Lung microvascular endothelial cell (primary cell): ENCODE results near the gene MOV10L1. TPM values are rescaled to one million over a fixed set of nuclear protein-coding genes. Genes with fewer than 3 reads are reported as not detected.
"Not testable (repeated sequence)": the region's sequence is repeated elsewhere in the genome, so short reads cannot be mapped to it uniquely, and the experiment has no call there.

Experiments
- DNase-seq, 2 donors: peaks; one replicate each; pipeline versions ENCODE4 v3.0.0 to v3.0.0-alpha.2; 2010; ENCODE audit warnings: low read depth in 2 of 2
- total RNA-seq: library from RNA; depleted of rRNA; stranded (reverse); fragments of >200 nt; gene quantifications from 2 replicates; pipeline ENCODE4 v1.2.1, GENCODE V29; 2014

Gene MOV10L1
- total RNA-seq, 1 donor from 2014 or later: 44.2 TPM

GRCh38 chr22:50153756-50154140 is 63.9 kb downstream of the MOV10L1 start:
- DNase-seq: no peak

- DNase-seq: no peak
Measured at GRCh38 chr22:50157709-50158375, 68.0 kb downstream of the MOV10L1 start.

- DNase-seq: no peak
Measured at GRCh38 chr22:50160947-50161346, 71.1 kb downstream of the MOV10L1 start.

GRCh38 chr22:50161508-50162390 is 71.9 kb downstream of the MOV10L1 start:
- no peak for DNase-seq

- DNase-seq: no peak
Measured at GRCh38 chr22:50162391-50162956, 72.7 kb downstream of the MOV10L1 start.

- DNase-seq: no peak
Measured at GRCh38 chr22:50165436-50166123, 75.8 kb downstream of the MOV10L1 start.

- DNase-seq: no peak
Measured at GRCh38 chr22:50167689-50168489, 78.1 kb downstream of the MOV10L1 start.

GRCh38 chr22:50168490-50169180 is 78.8 kb downstream of the MOV10L1 start:
- not testable (repeated sequence) for DNase-seq

GRCh38 chr22:50169181-50169759 is 79.5 kb downstream of the MOV10L1 start:
- DNase-seq: no peak

GRCh38 chr22:50169774-50170341 is 80.1 kb downstream of the MOV10L1 start:
- DNase-seq: peak in 1 of 2 donors; percentile 60

GRCh38 chr22:50170453-50171318 is 80.9 kb downstream of the MOV10L1 start, which contains the start of gene PANX2:
Gene PANX2, plus strand, starts transcription at chr22:50170731. Its CDS starts 0 bp downstream, at chr22:50170731.
- peak; percentile 24 to 48 for DNase-seq

- no peak for DNase-seq
Measured at GRCh38 chr22:50171319-50171964, 81.6 kb downstream of the MOV10L1 start.

GRCh38 chr22:50171965-50172421 is 82.2 kb downstream of the MOV10L1 start:
- DNase-seq: no peak

GRCh38 chr22:50173311-50173982 is 83.6 kb downstream of the MOV10L1 start:
- DNase-seq: no peak

GRCh38 chr22:50173983-50174355 is 84.2 kb downstream of the MOV10L1 start:
- DNase-seq: no peak

GRCh38 chr22:50174382-50175190 is 84.8 kb downstream of the MOV10L1 start:
- no peak for DNase-seq

- no peak for DNase-seq
Measured at GRCh38 chr22:50175191-50175461, 85.3 kb downstream of the MOV10L1 start.
